HG03159 (cell line): Measurements from ENCODE around the gene KCNG2.

Experiments
- ATAC-seq: cut with Tn5 transposase; IDR thresholded peaks from one replicate; pipeline ENCODE4 v1.9.1; 2021; ENCODE audit warnings: mild to moderate bottlenecking, moderate library complexity; ENCODE audit not compliant: unreplicated experiment

The KCNG2 gene

DNA sequence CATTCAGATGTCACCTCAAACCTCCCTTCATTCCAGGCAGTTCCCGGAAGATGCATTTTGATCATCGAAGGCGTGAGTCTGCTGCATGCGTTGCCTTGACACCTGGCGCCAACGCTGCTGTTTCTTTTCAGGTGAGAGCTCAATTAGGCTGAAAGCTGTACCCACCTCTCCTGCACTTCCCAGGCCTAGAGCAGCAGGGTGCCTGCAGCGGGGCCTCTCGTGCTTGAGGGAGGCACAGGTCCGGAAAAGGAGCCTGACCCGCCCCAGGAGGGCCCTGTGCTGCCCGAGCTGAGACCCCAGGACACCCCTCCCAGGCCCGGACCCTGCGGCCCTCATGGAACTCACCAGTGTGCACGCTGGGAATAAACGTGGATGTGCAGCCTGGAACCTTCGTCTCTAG, 31.4 kb upstream of the KCNG2 start:
- ATAC-seq, result no peak

DNA sequence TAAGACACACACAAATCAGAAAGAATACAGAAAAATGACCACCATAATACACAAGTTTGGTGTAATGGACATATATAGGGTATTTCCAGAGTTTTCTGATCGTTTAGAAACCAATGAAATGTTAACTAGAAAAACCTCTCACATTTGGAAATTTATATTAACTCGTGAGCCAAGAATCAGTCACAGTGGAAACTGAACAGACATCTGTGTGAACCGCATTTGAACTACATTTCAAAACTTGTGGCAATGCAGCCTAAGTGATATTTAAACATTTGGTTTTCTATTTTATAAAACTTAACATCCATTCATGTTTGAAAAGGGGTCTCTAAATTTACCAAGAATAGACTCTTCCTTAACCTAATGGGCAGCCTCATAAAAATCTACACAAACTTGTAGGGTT, 29.0 kb upstream of the KCNG2 start:
- ATAC-seq, result no peak

DNA sequence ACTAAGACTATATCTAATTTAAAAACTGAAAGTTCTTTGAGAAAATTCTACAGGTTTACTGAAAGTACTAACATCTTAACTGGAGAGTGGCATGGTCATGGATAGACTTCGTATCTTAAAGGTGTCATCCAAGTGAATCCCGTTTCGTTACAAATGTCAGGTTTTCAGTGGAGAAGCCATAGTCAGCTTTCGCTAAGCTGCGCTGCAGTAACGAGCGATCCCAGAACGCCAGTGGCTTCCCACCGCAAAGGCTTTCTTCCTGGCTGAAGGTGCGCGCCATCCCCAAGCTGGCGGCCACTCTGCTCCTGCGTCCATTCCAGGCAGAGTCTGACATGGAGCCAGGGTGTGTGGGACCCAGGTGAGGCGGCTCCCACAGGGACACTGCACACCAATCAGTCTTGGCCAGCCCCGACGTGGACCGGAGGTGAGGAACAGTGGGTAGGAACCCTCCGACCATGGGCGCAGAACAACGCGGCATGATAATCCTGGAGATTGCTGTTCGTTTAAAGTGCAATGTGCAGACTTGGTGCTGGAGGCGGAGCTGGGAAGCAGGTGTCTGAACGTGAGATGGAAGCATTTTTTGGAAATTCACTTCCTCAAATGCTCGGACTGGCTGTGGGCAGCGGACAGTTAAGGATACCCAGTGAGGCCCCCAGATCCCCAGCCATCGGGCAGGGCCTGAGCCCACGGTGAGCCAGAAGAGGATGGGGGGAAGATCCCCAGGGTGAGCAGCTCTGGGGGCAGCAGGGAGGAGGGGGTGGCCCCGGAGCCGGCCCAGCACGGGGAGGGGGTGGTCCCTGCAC, 27.8 kb upstream of the KCNG2 start:
- ATAC-seq, result no peak

DNA sequence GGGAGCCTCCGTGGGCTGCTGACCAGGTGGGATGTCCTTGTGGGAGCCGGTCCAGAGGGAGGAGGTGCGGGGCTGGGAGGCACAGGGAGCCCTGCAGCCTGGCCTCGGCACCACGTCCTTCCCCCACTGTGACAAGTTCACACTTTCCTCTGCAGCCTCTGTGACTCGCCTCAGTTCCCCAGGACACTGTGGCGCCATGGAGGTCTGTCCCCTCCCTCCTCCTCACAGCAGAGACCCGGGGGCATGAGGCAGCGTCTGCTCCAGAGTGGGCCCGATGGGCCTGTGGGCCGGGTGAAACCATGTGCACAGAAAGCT, 27.3 kb upstream of the KCNG2 start:
- no peak for ATAC-seq

DNA sequence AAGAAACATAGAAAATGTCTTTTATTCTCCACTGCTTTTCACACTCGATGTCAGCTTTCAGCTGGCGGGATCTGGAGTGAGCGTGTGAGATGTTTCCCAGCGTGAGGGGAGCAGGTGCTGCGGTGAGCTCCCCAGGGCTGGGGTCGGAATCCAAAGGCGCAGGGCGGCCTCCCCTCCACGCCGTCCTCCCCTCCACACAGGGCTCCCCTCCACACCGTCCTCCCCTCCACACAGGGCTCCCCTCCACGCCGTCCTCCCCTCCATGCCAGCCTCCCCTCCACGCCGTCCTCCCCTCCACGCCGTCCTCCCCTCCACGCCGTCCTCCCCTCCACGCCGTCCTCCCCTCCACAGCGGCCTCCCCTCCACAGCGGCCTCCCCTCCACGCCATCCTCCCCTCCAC, 26.9 kb upstream of the KCNG2 start:
- no peak for ATAC-seq

DNA sequence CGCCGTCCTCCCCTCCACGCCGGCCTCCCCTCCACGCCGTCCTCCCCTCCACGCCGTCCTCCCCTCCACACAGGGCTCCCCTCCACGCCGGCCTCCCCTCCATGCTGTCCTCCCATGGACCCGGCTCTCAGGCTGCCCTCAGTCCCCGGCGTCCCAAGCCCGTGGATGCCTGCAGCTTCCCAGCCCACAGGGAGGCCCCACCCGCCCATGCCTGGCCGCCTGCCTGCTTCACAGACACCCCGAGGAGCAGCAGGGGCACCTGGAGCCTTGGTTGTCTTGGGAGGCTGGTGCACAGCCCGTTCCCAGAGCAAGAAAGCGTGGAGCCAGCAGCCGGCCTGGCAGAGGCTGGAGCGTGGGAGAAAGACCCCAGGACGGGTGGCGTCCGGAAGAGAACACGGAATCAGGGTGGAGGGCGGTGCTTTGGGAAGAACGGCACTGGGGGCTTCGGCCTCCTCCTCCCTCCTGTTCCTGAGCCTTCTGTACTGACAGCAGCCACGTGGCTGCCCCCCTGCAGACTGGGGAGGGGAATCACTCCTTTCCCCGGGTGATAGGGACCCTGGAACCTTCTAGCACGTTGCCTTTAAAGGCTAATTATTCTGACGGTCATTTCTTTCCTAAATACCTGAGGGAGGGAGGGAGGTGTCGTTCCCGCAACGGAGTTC, 26.2 kb upstream of the KCNG2 start:
- no peak for ATAC-seq

DNA sequence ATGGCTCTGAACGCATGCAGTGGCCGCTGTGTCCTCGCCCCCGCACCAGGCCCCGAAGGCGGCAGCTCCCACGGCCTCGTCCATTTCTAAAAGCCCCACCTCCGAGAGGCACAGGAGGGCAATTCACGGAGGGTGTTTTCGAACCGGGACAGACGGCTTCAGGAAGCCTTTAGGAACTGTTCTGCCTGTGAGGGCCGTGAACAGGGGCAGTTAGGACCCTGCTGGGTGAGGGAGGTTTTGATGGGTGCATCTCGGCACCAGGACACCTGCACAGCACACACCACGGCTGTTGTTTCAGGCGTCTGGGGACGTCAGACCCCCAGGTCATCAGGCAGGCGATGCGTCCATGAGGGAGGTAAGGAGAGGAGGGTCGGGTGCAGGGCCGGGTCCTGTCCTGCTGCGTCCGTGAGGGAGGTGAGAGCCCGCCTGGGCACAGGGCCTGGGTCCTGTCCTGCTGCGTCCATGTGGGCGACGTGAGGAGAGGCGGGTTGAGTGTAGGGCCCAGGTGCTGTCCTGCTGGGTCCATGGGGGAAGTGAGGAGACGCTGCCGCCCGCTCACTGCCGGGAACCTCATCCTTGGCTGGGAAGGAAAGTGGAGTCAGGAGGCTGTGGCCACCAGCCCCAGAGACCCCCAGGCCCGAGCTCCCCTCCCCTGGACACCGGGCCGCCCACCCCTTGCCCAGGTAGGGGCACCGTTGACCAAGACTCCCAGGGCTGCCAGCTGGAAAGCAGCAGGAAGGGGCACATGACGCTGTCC, 25.5 kb upstream of the KCNG2 start:
- no peak for ATAC-seq

DNA sequence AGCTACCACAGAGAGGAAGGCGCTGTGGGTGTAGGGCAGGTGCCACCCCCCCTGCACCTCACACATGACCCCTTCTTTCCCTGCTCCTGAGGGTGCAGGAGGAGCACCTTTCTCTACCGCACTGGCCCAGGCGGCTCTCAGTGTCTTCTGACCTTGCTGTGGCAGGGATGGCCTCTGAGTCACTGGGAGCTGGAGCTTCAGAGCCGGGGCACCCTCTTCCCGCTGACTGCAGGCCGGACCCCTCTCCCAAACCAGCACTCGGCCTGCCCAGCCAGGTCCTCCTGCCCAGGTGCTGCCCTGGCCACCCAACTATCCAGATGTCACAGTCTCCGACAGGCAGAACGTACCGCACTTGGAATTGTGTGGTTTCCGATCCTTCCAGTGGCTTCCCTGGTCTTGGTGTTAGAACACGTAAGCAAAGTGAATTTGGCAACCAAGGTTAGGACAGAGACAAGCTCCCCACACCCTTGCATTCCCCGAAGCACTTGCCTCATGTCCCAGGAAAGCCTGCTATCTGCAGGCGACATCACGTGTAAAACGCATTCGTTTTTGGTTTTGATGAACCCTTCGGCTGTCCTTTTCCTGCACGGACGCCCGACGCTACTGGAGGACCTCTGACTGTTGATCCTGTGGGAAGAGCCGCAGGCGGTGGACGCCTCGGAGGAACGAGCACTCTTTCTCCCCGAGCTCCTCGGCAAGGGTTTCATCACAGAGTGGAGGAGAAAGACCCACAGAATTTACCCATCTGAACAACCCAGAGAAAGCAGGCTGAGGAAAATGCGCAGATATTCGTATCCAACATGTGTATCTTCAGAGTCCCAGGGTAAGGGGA, 24.7 kb upstream of the KCNG2 start:
- ATAC-seq, result no peak

DNA sequence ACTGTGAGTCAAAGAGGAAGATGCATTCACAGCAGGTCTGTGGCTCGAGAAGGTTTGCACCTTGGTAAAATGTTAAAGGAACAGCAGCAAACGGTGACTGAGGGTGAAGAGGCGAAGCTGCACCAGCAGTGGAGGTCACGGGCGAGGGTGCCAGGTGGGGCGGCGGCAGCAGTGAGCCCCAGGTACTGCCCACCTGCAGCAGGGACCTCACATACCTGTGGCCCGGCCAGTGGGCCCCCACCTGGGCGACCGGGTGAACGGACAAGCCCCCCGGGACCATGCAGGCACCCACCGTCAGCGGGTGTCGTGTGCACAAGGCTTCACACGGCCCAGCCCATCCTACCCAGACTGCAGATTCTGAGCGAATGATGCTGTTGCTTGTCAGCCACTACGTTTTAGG, 23.6 kb upstream of the KCNG2 start:
- ATAC-seq, result no peak

DNA sequence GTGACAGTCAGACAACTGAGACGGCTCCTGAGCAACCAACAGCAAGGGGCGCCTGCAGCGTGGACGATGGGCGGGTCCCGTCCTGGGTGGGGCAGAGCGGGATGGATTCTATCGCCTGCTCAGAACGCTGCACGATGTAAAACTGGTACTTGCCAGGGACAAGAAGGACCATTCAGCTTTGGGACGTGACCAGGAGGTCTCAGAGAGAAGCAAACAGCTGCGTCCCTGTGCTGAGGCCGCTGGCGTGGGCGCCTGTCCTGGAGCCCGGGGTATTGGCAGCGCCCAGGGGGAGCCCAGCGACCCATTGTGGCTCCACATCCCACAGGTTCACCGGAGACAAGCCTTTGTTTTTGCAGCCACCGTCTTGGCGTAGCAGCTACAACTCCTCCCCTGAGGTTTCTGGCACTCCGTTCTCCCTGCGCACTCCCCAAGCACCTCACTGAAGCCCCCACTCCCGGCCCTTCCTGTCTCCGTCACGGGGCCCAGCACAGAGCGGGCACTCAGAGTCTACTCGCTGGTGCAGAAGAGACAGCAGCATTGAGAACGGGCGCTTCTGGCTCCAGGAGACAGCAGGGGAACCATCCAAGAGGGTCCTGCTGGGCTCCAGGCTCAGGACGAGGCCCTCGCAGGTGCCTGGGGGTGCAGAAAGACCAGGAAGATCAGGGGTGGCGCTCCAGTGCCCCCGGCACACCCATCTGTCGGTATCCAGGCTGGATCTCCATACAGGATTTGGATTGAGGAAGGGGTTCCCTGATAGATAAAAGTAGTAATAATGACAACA, 22.1 kb upstream of the KCNG2 start:
- no peak for ATAC-seq

DNA sequence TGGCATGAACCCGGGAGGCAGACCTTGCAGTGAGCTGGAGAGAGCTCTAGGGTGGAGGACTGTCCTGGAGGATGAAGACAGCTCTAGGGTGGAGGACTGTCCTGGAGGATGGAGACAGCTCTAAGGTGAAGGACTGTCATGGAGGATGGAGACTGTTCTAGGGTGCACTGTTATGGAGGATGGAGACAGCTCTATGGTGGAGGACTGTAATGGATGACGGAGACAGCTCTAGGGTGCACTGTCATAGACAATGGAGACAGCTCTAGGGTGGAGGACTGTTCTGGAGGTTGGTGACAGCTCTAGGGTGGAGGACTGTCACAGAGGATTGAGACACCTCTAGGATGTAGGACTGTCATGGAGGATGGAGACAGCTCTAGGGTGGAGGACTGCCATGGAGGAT, 21.1 kb upstream of the KCNG2 start:
- ATAC-seq, result no peak

DNA sequence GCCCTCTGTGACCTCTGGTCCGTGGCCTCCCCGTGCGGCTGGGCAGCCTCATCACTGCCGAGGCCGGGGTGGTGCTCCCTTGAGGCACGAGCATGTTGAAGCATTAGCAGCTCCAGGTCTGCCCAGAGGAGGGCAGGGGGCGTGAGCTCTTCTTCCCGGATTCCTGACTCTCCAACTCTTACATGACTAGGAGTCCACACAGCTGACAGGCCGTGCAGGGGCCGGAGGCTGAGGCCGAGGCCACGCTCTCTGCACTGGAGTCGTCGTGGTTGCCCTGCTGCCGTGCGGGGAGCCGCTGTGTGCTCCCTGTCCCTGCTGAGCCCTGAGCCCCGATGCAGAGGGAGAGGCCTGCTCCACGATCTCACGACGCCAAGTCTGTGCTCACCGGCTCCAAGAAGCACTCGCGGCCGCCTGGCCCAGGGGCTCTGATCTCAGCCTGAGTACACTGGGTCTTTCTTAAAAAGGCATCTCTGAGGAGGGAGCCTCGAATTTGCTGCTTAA, 19.4 kb upstream of the KCNG2 start:
- ATAC-seq, result no peak

DNA sequence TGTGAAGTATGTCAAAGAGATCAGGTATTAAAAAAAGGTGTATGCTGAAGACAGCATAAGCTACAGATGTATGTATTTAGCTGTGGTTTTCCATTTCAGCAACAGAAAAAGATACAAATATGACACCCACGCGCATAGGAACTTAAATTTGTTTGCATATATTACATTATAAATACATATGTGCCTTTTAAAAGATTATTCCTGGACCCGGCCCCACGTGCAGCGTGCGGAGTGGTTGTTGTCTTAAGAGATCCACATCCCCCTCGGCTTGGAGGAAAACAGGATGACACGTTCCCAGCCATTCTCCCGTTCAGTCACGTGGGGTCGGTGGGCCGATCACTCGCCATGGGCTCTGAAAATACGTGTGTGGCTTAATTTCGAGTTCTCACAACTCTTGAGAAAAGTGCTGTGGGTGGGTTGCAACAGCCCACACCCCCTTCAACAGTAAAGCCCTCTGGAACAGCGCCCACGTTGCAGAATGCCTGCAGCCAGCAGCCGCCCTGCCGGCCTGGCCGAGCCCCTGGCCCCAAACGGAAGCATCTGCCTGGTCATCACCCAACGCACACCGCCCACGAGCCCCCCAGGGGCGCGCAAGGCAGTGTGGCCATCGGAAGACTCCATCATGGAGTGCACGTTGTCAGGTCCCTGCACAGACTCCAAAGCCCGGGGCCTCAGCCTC, 18.6 kb upstream of the KCNG2 start:
- no peak for ATAC-seq

DNA sequence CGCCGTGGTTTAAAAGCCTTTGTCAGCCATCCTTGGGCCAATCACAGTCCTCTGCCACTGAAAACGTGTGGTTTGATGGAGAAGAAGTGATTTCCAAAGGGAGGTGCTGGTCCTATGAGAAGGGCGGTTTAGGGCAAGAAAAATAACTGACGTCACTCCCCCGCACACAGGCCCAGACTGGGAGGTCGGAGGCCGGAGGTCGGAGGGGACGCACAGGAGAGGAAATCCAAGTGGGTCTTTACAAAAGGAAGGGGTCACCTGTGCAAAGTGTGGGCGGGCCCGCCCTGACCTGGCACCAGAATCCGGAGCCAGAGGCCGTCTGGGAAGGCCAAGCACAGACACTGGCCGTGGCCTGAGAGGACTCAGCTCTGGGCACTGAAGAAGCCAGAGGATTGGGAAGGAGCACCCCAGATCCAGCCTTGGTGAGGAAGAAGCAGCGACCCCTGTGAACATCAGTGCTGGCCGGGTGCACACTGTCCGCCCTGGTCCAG, 18.0 kb upstream of the KCNG2 start:
- no peak for ATAC-seq

DNA sequence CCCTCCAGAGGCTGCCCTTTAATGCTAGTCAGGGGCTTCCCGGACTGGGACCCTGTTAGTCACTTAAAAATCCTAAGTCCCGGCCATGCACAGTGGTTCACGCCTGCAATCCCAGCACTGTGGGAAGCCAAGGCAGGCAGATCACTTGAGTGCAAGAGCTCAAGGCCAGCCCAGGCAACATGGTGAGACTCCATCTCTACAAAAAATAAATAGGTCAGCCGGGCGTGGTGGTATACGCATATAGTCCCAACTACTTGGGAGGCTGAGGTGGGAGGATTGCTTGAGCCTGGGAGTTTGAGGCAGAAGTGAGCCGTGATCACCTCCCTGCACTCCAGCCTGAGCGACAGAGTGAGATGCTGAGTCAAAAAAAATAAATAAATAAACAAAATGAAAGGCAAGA, 17.2 kb upstream of the KCNG2 start:
- no peak for ATAC-seq

DNA sequence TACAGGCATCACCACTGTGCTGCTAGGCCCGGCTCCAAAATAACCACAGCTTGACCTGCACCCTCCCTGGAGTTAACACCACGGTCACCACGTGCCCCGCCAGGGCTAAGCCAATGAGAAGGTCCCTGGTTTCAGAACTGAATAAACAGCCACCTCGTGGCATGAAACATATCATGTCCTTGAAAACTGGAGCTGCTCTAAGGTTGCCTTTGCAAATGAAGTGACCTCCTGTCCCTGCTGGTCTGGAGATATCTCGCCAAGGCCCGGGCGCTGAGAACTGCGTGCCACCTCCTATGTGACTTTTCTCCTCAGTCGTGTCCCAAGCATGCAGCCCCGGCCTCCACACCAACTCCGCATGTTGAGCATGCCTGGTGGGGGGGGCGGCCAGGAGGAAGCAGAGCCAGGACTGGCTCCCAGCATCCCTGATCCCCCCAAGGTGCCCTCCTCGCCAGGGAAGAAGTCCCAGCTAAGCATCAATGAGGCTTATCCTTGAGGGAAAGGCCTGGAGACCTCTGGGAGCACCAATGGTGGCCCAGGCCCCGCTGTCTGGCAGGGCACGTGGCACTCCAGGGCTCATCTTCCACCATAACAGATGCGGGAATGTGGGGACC, 16.3 kb upstream of the KCNG2 start:
- no peak for ATAC-seq

DNA sequence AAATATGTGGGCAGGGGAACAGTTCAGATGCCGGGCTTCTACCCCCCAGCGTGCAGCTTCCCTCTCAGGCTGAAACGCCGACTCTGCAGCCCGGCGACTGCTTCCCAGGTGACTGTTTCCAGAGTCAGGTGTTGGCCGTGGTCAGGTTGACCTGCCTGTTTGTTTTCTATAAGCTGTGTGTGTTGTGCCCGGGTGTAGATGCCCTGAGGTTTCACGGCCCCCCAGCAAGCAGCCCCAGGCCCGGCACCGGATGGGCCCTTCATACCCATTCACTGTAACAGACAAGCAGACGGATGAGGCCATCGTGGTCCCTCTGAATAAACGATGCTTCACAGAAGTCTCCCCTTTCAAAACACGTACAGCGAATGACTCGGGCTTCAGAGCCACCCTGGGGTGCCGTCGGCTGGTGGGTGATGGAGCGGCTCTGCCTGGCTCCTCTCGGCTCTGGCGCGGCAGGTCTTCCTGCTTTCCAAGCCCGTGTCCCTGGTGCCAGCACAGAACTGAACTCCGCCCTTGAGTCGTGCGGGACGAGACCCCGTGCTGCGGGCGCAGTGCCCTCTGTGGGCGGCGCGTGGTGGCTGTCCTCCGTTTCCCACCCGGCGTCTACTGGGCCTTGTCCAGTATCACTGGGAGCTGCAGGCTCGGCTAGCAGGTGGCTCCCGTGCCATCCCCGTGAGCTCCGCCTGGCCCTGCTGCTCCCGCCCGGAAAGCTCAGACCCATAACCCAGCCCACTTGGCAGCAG, 15.0 kb upstream of the KCNG2 start:
- no peak for ATAC-seq
